ENCODE data around the gene IQCE.
A peak's percentile ranks its signal among the peaks of the same experiment; 100 is the strongest.
"Not testable (repeated sequence)": the region's sequence is repeated elsewhere in the genome, so short reads cannot be mapped to it uniquely, and the experiment has no call there.

IQCE gene

GRCh38 chr7:2604608-2605174 lies 45.9 kb downstream of the IQCE start:
- peak; percentile 83 for DNase-seq

- no peak for DNase-seq
Observed at GRCh38 chr7:2605608-2606538, 47.1 kb downstream of the IQCE start.

GRCh38 chr7:2606539-2606936 lies 47.8 kb downstream of the IQCE start:
- DNase-seq: no peak

- no peak for DNase-seq
Observed at GRCh38 chr7:2607122-2607922, 48.5 kb downstream of the IQCE start.

GRCh38 chr7:2607923-2608904 lies 49.4 kb downstream of the IQCE start:
- no peak for DNase-seq

GRCh38 chr7:2608921-2609411 lies 50.2 kb downstream of the IQCE start:
- DNase-seq: no peak

GRCh38 chr7:2609646-2610045 lies 50.9 kb downstream of the IQCE start:
- DNase-seq: not testable (repeated sequence)

GRCh38 chr7:2610466-2610865 lies 51.7 kb downstream of the IQCE start:
- DNase-seq: no peak

- no peak for DNase-seq
Observed at GRCh38 chr7:2610898-2611297, 52.1 kb downstream of the IQCE start.

GRCh38 chr7:2611401-2611800 lies 52.6 kb downstream of the IQCE start:
- no peak for DNase-seq

- DNase-seq: no peak
Observed at GRCh38 chr7:2611922-2612321, 53.1 kb downstream of the IQCE start.

GRCh38 chr7:2612445-2613097 lies 53.8 kb downstream of the IQCE start:
- no peak for DNase-seq

- DNase-seq: peak; percentile 83
Observed at GRCh38 chr7:2613098-2613930, 54.5 kb downstream of the IQCE start.

GRCh38 chr7:2613931-2614600 lies 55.3 kb downstream of the IQCE start:
- DNase-seq: peak; percentile 91

GRCh38 chr7:2614631-2615330 lies 56.0 kb downstream of the IQCE start:
- DNase-seq: peak; percentile 92

- peak; percentile 74 for DNase-seq
Observed at GRCh38 chr7:2616387-2617324, 57.9 kb downstream of the IQCE start.

GRCh38 chr7:2617325-2617905 lies 58.6 kb downstream of the IQCE start:
- peak; percentile 74 for DNase-seq

- DNase-seq: no peak
Observed at GRCh38 chr7:2619116-2619515, 60.3 kb downstream of the IQCE start.
